ENCODE results near the gene MEIOC. TPM values are rescaled to one million over a fixed set of nuclear protein-coding genes. Genes with fewer than 3 reads are reported as not detected.
A peak's percentile ranks its signal among the peaks of the same experiment; 100 is the strongest.

MEIOC gene
- total and polyA plus RNA-seq, 2 of the 8 experiments (the other 6 are each of a cell fraction or from before 2014, with no cell fraction given), result 4.2 to 4.8 TPM

DNA sequence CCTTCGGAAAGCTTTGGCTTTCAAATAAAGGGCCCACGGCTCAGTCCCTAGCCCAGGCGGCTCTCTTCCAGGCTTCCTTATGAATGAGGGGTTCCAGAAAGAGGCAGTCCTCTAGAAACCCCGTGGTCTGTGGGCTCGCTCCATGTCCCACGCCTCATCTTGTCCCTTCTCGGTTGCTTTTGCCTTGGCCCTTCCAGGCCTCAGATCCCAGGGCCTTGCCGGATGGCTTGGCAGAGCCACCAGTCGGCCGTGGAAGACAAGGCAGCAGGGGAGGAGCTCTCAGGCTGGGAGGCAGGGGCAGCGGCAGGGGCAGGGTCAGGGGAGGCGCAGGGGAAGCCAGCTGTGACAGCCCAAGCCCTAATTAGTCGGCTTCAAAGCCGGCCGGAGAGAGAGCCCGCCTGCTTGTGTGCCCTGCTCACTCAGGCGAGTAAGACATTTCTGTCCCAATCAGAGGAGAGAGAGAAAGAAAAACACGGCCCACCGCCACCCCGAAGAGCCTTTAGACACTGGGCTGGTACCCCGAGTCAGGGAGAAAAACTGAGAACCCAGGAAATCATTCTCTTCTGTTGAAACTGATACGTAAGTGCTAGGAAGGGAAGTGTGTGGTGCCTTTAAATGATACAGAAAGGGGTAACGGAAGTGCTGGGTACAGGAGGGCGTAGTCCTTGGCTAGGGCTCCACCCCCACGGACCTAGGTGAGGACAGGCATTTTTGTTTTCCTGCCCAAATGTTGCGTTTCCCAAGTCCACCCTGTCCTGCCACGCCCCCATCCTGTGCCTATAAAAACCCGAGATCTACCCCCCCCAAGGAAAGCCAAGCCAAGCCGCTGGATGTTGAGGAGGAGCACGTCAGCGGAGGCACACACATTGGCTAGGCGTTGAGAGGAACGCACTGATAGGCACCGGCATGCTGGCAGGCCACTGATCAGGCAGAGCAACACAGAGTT lies 27.8 kb upstream of the MEIOC start (continued):
- TF ChIP-seq, protein P1, sequence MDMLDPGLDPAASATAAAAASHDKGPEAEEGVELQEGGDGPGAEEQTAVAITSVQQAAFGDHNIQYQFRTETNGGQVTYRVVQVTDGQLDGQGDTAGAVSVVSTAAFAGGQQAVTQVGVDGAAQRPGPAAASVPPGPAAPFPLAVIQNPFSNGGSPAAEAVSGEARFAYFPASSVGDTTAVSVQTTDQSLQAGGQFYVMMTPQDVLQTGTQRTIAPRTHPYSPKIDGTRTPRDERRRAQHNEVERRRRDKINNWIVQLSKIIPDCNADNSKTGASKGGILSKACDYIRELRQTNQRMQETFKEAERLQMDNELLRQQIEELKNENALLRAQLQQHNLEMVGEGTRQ (IDR thresholded peaks at IDR 0.05; ENCODE audit: low read length), result no peak
- TF ChIP-seq TBP (IDR thresholded peaks at IDR 0.05; ENCODE audit: low read depth, low read length), result peak; percentile 54; the same call in 1 of the 2 replicates
- no peak for TF ChIP-seq KDM1A (IDR thresholded peaks at IDR 0.05; ENCODE audit: borderline replicate concordance, low read length)
- TF ChIP-seq SIX5 (IDR thresholded peaks at IDR 0.05; ENCODE audit: low read depth, low read length), result no peak
- no peak for TF ChIP-seq EGR1 (IDR thresholded peaks at IDR 0.05; ENCODE audit: borderline replicate concordance, low read depth, low read length)
- TF ChIP-seq, protein P2, sequence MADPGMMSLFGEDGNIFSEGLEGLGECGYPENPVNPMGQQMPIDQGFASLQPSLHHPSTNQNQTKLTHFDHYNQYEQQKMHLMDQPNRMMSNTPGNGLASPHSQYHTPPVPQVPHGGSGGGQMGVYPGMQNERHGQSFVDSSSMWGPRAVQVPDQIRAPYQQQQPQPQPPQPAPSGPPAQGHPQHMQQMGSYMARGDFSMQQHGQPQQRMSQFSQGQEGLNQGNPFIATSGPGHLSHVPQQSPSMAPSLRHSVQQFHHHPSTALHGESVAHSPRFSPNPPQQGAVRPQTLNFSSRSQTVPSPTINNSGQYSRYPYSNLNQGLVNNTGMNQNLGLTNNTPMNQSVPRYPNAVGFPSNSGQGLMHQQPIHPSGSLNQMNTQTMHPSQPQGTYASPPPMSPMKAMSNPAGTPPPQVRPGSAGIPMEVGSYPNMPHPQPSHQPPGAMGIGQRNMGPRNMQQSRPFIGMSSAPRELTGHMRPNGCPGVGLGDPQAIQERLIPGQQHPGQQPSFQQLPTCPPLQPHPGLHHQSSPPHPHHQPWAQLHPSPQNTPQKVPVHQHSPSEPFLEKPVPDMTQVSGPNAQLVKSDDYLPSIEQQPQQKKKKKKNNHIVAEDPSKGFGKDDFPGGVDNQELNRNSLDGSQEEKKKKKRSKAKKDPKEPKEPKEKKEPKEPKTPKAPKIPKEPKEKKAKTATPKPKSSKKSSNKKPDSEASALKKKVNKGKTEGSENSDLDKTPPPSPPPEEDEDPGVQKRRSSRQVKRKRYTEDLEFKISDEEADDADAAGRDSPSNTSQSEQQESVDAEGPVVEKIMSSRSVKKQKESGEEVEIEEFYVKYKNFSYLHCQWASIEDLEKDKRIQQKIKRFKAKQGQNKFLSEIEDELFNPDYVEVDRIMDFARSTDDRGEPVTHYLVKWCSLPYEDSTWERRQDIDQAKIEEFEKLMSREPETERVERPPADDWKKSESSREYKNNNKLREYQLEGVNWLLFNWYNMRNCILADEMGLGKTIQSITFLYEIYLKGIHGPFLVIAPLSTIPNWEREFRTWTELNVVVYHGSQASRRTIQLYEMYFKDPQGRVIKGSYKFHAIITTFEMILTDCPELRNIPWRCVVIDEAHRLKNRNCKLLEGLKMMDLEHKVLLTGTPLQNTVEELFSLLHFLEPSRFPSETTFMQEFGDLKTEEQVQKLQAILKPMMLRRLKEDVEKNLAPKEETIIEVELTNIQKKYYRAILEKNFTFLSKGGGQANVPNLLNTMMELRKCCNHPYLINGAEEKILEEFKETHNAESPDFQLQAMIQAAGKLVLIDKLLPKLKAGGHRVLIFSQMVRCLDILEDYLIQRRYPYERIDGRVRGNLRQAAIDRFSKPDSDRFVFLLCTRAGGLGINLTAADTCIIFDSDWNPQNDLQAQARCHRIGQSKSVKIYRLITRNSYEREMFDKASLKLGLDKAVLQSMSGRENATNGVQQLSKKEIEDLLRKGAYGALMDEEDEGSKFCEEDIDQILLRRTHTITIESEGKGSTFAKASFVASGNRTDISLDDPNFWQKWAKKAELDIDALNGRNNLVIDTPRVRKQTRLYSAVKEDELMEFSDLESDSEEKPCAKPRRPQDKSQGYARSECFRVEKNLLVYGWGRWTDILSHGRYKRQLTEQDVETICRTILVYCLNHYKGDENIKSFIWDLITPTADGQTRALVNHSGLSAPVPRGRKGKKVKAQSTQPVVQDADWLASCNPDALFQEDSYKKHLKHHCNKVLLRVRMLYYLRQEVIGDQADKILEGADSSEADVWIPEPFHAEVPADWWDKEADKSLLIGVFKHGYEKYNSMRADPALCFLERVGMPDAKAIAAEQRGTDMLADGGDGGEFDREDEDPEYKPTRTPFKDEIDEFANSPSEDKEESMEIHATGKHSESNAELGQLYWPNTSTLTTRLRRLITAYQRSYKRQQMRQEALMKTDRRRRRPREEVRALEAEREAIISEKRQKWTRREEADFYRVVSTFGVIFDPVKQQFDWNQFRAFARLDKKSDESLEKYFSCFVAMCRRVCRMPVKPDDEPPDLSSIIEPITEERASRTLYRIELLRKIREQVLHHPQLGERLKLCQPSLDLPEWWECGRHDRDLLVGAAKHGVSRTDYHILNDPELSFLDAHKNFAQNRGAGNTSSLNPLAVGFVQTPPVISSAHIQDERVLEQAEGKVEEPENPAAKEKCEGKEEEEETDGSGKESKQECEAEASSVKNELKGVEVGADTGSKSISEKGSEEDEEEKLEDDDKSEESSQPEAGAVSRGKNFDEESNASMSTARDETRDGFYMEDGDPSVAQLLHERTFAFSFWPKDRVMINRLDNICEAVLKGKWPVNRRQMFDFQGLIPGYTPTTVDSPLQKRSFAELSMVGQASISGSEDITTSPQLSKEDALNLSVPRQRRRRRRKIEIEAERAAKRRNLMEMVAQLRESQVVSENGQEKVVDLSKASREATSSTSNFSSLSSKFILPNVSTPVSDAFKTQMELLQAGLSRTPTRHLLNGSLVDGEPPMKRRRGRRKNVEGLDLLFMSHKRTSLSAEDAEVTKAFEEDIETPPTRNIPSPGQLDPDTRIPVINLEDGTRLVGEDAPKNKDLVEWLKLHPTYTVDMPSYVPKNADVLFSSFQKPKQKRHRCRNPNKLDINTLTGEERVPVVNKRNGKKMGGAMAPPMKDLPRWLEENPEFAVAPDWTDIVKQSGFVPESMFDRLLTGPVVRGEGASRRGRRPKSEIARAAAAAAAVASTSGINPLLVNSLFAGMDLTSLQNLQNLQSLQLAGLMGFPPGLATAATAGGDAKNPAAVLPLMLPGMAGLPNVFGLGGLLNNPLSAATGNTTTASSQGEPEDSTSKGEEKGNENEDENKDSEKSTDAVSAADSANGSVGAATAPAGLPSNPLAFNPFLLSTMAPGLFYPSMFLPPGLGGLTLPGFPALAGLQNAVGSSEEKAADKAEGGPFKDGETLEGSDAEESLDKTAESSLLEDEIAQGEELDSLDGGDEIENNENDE (IDR thresholded peaks at IDR 0.05; ENCODE audit: insufficient replicate concordance, low read length), result no peak
- no peak for TF ChIP-seq JUN (IDR thresholded peaks at IDR 0.05; ENCODE audit: low read depth, low read length)
- no peak for TF ChIP-seq CBX8 (IDR thresholded peaks at IDR 0.05; ENCODE audit: borderline replicate concordance, low read depth, low read length)
- no peak for TF ChIP-seq CHD2 (IDR thresholded peaks at IDR 0.05; ENCODE audit: low read length)

All from H1 (cell line).